ENCODE data around the gene CALY. TPM values are rescaled to one million over a fixed set of nuclear protein-coding genes. Genes with fewer than 3 reads are reported as not detected.

CALY gene
- total and polyA plus RNA-seq, 8 donors = 0.75 to 17.8 (median 3.2) TPM

DNA sequence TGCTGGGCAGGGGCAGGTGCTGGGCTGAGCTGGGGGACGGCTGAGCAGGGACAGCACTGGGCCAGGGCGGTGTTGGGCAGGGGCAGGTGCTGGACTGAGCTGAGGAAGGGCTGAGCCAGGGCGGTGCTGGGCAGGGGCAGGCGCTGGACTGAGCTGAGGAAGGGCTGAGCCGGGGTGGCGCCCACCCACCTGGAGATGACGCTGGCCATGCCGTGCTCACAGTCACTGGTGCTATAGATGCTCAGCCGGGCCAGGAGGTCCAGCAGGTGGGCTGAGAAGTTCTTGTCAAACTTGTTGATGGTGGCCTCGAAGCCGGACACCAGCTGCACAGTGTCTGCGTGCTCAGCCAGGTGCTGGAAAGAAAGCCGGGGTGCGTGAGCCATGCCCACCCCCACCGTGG is 55.6 kb downstream of the CALY start:
- intact Hi-C loops (cut with DNase I) = no loop called here
- no peak overlapping the region for H3K27ac ChIP-seq
- ATAC-seq (no peak), FAIRE-seq (no peak), DNase-seq (peak in 1 of 6 donors; percentile 69)
- no peak overlapping the region for H3K4me3 ChIP-seq
- H3K27me3 ChIP-seq = no peaks in the 10 kb centered on the region
- TF ChIP-seq, protein P1, sequence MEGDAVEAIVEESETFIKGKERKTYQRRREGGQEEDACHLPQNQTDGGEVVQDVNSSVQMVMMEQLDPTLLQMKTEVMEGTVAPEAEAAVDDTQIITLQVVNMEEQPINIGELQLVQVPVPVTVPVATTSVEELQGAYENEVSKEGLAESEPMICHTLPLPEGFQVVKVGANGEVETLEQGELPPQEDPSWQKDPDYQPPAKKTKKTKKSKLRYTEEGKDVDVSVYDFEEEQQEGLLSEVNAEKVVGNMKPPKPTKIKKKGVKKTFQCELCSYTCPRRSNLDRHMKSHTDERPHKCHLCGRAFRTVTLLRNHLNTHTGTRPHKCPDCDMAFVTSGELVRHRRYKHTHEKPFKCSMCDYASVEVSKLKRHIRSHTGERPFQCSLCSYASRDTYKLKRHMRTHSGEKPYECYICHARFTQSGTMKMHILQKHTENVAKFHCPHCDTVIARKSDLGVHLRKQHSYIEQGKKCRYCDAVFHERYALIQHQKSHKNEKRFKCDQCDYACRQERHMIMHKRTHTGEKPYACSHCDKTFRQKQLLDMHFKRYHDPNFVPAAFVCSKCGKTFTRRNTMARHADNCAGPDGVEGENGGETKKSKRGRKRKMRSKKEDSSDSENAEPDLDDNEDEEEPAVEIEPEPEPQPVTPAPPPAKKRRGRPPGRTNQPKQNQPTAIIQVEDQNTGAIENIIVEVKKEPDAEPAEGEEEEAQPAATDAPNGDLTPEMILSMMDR (IDR thresholded peaks at IDR 0.05) = no peak
- peaks cover 13 to 20% (median 18%) of the 10 kb centered on the region in 3 donors for H3K4me1 ChIP-seq
- peaks cover 6 to 46% (median 35%) of the 10 kb centered on the region in 3 donors for H3K36me3 ChIP-seq
- WGBS, 2 donors = 95 to 96% methylated on average over 15 of the region's 15 CpGs
- no peaks in the 10 kb centered on the region for H3K9me3 ChIP-seq

DNA sequence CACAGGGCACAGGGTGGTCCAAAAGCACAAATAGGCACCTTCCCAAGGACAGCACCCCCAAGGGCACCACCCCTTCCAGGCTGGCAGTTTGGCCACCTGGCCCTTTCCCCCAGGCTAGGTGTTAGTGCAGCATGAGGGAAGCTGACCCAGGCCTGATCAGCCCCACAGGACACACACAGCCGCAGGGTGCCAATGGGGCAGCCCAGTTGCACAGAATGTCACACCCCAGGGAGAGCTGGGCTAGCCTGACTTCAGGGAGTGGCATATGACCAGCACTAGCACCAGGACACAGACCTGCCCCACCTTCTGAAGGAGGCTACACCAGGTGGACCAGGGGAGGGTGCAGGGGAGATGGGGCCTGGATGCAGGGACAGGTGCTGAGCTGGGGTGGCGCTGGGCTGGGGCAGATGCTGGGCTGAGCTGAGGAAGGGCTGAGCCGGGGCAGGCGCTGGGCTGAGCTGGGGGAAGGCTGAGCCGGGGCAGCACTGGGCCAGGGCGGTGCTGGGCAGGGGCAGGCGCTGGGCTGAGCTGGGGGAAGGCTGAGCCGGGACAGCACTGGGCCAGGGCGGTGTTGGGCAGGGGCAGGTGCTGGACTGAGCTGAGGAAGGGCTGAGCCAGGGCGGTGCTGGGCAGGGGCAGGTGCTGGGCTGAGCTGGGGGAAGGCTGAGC is 56.2 kb downstream of the CALY start:
- 97 to 98% methylated on average over 9 to 10 of the region's 10 CpGs for WGBS, 2 donors
- no peak for FAIRE-seq
- intact Hi-C loops (cut with DNase I) = no loop called here
- peaks cover 13 to 20% (median 18%) of the 10 kb centered on the region in 3 donors for H3K4me1 ChIP-seq
- H3K27ac ChIP-seq = no peak overlapping the region
- no peak overlapping the region for H3K4me3 ChIP-seq
- DNase-seq = peak in 2 of 6 donors; percentile 21 to 73
- TF ChIP-seq, protein P1 (IDR thresholded peaks at IDR 0.05) = no peak
- no peaks in the 10 kb centered on the region for H3K9me3 ChIP-seq
- peaks cover 6 to 41% (median 32%) of the 10 kb centered on the region in 3 donors for H3K36me3 ChIP-seq
- ATAC-seq = no peak
- no peaks in the 10 kb centered on the region for H3K27me3 ChIP-seq

DNA sequence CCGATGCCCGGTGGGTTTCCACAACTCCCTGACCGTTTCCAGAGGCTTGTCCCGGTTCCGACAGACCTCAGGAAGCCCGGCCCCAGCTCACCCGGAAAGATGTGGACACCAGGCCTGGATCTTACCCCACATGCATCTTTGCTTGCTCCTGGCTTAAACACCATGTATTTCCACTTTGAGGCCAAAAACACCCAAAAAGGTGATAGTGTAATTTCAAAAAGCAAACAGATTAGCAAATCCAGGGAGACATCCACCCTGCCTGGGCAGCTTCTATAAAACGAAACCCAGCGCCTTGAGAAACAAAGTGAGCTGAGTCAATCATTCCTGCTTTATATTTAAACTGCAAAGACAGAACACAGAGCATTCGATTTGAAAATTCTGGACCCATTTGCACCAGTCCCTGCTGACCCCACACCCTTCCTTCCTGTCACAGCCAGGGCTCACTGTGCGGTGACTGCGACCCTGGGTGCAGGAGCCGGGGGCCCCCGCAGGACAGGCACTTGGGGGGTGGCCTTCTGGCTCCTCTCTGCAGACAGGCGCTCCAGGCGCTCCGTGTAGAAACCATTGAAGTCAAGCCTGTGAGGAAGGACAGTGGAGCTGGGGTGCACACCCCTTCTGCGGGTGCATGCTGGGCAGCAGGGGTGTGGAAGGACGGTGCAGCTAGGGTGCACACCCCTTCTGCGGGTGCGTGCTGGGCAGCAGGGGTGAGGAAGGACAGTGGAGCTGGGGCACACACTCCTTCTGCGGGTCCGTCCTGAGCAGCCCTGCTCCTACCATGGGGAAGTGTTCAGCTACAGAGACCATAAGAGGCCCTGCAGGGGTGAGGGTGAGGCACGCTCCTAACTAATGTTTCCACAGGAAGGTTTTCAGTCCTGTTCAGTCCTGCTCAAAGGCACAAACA is 57.1 kb downstream of the CALY start:
- intact Hi-C loops (cut with DNase I) = no loop called here
- H3K9me3 ChIP-seq = no peaks in the 10 kb centered on the region
- no peak for FAIRE-seq
- TF ChIP-seq, protein P1 (IDR thresholded peaks at IDR 0.05) = no peak
- no peak overlapping the region for H3K4me3 ChIP-seq
- ATAC-seq = no peak
- no peak for DNase-seq
- 86 to 88% methylated on average over 24 of the region's 24 CpGs for WGBS, 2 donors
- peaks cover 4 to 33% (median 23%) of the 10 kb centered on the region in 3 donors for H3K36me3 ChIP-seq
- peaks cover 13 to 20% (median 18%) of the 10 kb centered on the region in 3 donors for H3K4me1 ChIP-seq
- no peaks in the 10 kb centered on the region for H3K27me3 ChIP-seq
- peak overlapping the region in 3 of 4 donors; percentile 54 to 86 (median 83) for H3K27ac ChIP-seq

DNA sequence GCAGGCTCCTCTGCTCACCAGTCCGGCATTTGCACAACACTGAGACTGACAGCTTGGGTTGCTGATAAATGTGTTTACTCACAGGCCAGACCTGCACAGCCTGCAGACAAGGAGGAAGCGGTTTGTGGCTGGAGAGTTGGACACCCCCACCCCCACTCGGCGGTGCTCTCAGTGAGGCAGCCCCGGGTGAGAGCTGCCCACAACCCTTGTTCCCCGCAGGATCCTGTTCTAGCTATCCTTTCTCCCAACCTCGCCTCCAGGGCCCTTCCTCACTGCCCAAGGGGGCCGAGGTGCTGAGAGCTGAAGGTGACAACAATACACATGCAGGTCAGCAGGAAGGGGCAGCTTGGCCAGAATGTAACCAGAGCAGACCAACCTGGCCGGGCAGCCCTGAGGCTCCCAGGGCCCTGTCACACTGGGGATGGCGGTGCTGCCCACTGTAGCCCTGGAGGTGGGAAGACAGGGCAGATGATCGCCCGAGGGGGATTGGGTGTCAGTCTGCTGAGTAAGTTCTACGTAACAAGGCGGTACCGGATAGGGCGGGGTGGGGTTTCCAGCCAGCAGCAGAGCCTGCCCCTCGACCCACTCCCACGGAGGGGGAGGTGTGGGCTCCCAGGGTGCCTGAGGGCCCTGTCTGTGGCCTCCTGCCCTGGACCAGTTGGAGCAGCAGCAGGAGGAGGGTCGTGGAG is 58.0 kb downstream of the CALY start:
- intact Hi-C loops (cut with DNase I) = no loop called here
- FAIRE-seq = no peak
- 43 to 44% methylated on average over 19 of the region's 19 CpGs for WGBS, 2 donors

More for the DNA sequence above, 58.0 kb downstream of the CALY start:
- ATAC-seq (peak; percentile 85 to 92 (median 88)), DNase-seq (peak; percentile 70 to 85 (median 76))
- Histone ChIP-seq H3K4me1 (peaks cover 13 to 20% (median 18%) of the 10 kb centered on the region in 3 donors), H3K27ac (peak overlapping the region; percentile 0 to 86 (median 68)), H3K4me3 (no peak overlapping the region), H3K27me3 (no peaks in the 10 kb centered on the region), H3K36me3 (peaks cover 0 to 25% (median 17%) of the 10 kb centered on the region in 3 donors), H3K9me3 (no peaks in the 10 kb centered on the region)
- TF ChIP-seq, protein P1 (IDR thresholded peaks at IDR 0.05) = no peak

Measured in pancreas (tissue), 10 donors.